Parathyroid adenoma (tissue), 2 donors: ENCODE data around the gene PTPRD.

Experiments used
- H2AFZ ChIP-seq: fragments of 300-600 bp; sonication (generic); one replicate; pipeline ENCODE4 v1.7.0; 2017; ENCODE audit warnings: antibody characterized with exemption, mild to moderate bottlenecking
- H3K27ac ChIP-seq: fragments of 300-600 bp; sonication (generic); one replicate; pipeline ENCODE4 v1.7.0; 2017
- H3K27me3 ChIP-seq: fragments of 300-600 bp; sonication (generic); one replicate; pipeline ENCODE4 v1.7.0; 2017; ENCODE audit warnings: low read length; ENCODE audit not compliant: control insufficient read depth, insufficient read depth
- H3K36me3 ChIP-seq: fragments of 300-600 bp; sonication (generic); one replicate; pipeline ENCODE4 v1.7.0; 2017; ENCODE audit warnings: low read length; ENCODE audit not compliant: control insufficient read depth, insufficient read depth
- H3K4me1 ChIP-seq: fragments of 300-600 bp; sonication (generic); one replicate; pipeline ENCODE4 v1.7.0; 2017; ENCODE audit warnings: control low read depth
- H3K4me2 ChIP-seq: fragments of 300-600 bp; sonication (generic); one replicate; pipeline ENCODE4 v1.7.0; 2017; ENCODE audit warnings: low read length
- H3K4me3 ChIP-seq: fragments of 300-600 bp; sonication (generic); one replicate; pipeline ENCODE4 v1.7.0; 2017; ENCODE audit warnings: low read depth, low read length
- H3K79me2 ChIP-seq: fragments of 300-600 bp; sonication (generic); one replicate; pipeline ENCODE4 v1.7.0; 2017; ENCODE audit warnings: control low read depth
- H3K9ac ChIP-seq: fragments of 300-600 bp; sonication (generic); one replicate; pipeline ENCODE4 v1.7.0; 2017; ENCODE audit warnings: mild to moderate bottlenecking
- H3K9me3 ChIP-seq: fragments of 300-600 bp; sonication (generic); one replicate; pipeline ENCODE4 v1.7.0; 2017; ENCODE audit warnings: low read length; ENCODE audit not compliant: control insufficient read depth
- TF ChIP-seq, protein P1 (sequence below): fragments of 300-600 bp; sonication (generic); IDR thresholded peaks from one replicate; pipeline ENCODE4 v1.7.0; 2017; ENCODE audit warnings: antibody characterized with exemption, mild to moderate bottlenecking
- donor health status: primary hyperparathyroidism.

Gene PTPRD

DNA sequence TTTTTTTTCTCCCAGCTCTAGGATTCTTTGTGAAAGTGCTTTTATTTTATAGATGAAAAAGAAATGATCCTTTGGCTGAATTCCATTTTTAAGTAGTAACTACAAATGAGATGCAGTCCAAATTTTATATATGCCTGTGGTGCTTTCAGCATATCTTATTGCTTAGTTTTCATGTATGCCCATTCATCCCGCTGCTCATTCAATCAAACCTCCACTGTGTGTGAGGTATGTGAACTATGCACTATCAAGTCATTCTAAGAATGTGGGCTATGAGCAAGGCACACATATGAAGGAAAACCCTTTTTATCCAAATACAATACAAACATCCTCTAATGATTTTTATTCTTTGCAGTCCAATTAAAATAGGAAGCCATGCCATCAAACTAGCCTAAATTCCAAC lies 1744.2 kb downstream of the PTPRD start:
- Histone ChIP-seq H3K4me1 (peaks cover 6% of the 10 kb centered on the region), H3K27ac (no peak overlapping the region), H3K36me3 (no peaks in the 10 kb centered on the region), H2AFZ (no peak overlapping the region), H3K9ac (no peak overlapping the region), H3K9me3 (no peaks in the 10 kb centered on the region), H3K4me2 (no peak overlapping the region), H3K79me2 (no peaks in the 10 kb centered on the region), H3K4me3 (no peak overlapping the region), H3K27me3 (no peaks in the 10 kb centered on the region)
- TF ChIP-seq, protein P1, sequence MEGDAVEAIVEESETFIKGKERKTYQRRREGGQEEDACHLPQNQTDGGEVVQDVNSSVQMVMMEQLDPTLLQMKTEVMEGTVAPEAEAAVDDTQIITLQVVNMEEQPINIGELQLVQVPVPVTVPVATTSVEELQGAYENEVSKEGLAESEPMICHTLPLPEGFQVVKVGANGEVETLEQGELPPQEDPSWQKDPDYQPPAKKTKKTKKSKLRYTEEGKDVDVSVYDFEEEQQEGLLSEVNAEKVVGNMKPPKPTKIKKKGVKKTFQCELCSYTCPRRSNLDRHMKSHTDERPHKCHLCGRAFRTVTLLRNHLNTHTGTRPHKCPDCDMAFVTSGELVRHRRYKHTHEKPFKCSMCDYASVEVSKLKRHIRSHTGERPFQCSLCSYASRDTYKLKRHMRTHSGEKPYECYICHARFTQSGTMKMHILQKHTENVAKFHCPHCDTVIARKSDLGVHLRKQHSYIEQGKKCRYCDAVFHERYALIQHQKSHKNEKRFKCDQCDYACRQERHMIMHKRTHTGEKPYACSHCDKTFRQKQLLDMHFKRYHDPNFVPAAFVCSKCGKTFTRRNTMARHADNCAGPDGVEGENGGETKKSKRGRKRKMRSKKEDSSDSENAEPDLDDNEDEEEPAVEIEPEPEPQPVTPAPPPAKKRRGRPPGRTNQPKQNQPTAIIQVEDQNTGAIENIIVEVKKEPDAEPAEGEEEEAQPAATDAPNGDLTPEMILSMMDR, result no peak

DNA sequence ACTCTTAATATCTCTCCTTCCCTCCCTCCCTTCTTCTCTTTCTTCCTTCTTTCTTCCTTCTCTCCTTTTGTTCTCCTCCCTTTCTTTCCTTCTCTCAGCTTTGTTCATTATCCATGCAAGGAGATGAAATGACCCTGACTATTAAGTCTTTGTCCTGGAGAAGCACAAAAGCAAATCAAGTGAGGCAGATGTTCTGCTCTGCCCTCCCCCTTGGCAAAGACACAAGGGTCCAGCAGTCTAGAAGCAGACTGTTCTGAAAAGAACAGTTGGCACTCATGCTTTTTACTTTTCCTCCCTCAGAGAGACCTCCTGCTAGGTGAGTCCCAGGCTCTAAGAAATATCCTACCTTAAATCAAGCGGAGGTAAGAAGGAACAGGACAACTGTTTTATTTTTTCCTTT lies 1745.7 kb downstream of the PTPRD start:
- Histone ChIP-seq H3K4me2 (no peak overlapping the region), H3K79me2 (no peaks in the 10 kb centered on the region), H3K9ac (no peak overlapping the region), H3K4me1 (no peaks in the 10 kb centered on the region), H3K9me3 (no peaks in the 10 kb centered on the region), H2AFZ (no peak overlapping the region), H3K4me3 (no peak overlapping the region), H3K27ac (no peak overlapping the region), H3K36me3 (no peaks in the 10 kb centered on the region), H3K27me3 (no peaks in the 10 kb centered on the region)
- TF ChIP-seq, protein P1, result no peak

GRCh38 chr9:8864545-8864896 lies 1748.3 kb downstream of the PTPRD start:
- H3K27me3 ChIP-seq, result no peaks in the 10 kb centered on the region
- no peaks in the 10 kb centered on the region for H3K36me3 ChIP-seq
- peak overlapping the region; percentile 51 for H3K4me2 ChIP-seq
- H3K4me1 ChIP-seq, result no peaks in the 10 kb centered on the region
- no peak overlapping the region for H3K9ac ChIP-seq
- no peaks in the 10 kb centered on the region for H3K9me3 ChIP-seq
- no peak overlapping the region for H3K27ac ChIP-seq
- H3K4me3 ChIP-seq, result peak overlapping the region; percentile 6
- H2AFZ ChIP-seq, result no peak overlapping the region
- TF ChIP-seq, protein P1, result no peak
- no peaks in the 10 kb centered on the region for H3K79me2 ChIP-seq

GRCh38 chr9:8863886-8864544 lies 1748.8 kb downstream of the PTPRD start:
- Histone ChIP-seq H2AFZ (no peak overlapping the region), H3K36me3 (no peaks in the 10 kb centered on the region), H3K27ac (no peak overlapping the region), H3K4me1 (no peaks in the 10 kb centered on the region), H3K4me3 (peak overlapping the region; percentile 6), H3K79me2 (no peaks in the 10 kb centered on the region), H3K9me3 (no peaks in the 10 kb centered on the region), H3K4me2 (peak overlapping the region; percentile 51), H3K27me3 (no peaks in the 10 kb centered on the region), H3K9ac (no peak overlapping the region)
- TF ChIP-seq, protein P1, result no peak

DNA sequence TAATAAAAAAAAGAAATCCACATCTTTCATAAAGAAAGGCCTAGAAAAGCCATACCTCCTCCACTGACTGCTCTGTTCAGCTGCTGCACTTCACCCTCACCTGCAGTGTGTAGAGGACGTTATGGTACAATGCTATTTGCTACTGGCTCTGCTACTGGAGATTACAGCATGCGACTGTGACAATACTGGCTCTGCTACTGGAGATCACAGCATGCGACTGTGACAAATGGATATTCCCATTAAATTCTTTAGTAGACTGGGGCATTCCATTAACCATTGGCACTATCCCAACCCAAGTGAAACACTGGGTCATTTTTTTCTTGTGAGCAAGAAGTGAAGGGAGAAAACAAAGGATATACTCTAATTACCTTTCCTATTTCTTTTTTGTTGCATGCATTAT lies 1749.7 kb downstream of the PTPRD start:
- TF ChIP-seq, protein P1, result no peak
- Histone ChIP-seq H2AFZ (no peak overlapping the region), H3K9ac (no peak overlapping the region), H3K36me3 (no peaks in the 10 kb centered on the region), H3K27me3 (no peaks in the 10 kb centered on the region), H3K4me1 (no peaks in the 10 kb centered on the region), H3K79me2 (no peaks in the 10 kb centered on the region), H3K4me2 (no peak overlapping the region), H3K9me3 (no peaks in the 10 kb centered on the region), H3K27ac (no peak overlapping the region), H3K4me3 (no peak overlapping the region)
